ENCODE measurements around the gene AK4. TPM values are rescaled to one million over a fixed set of nuclear protein-coding genes. Genes with fewer than 3 reads are reported as not detected.

Gene AK4
- polyA plus RNA-seq, 3 donors = 4.3 to 9.9 (median 6.7) TPM

GRCh38 chr1:65168867-65169266 is 20.9 kb downstream of the AK4 start:
- intact Hi-C loops (cut with micrococcal nuclease) = loop anchor here in 1 of 2 donors (5.0 kb wide), 1 partner anchor 102 kb away; no protein-coding TSS in a partner anchor

DNA sequence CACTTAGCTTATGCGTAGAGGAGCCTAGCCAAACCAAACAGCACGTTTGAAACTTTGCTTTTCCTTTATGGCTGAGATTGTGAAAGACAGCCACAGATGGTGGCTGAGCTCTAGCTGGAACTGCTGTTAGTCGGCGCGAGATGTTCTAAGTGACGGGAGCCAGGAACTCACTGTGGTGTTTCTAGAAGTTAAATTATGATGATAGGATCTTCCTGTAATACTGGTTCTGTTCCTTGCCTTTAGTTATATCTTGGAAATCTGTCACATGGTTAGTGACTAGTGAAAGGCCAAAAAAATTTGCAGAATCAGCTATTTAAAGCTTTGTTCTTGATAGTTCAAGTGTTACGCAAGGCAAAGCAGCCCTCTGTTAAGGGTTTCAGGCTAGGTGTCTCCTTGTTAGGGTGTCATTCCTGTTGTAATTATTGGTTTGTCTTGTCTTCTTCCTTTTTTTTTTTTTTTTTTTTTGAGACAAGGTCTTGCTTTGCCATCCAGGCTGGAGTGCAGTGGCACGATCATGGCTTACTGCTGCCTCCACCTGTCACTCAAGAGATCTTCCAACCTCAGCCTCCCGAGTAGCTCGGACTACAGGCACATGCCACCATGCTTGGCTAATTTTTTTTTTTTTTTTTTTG is 22.6 kb downstream of the AK4 start:
- peak overlapping the region; percentile 13 to 65 (median 31) for H3K4me3 ChIP-seq (replicated peaks in 1 of 3; ENCODE audit: low read depth in 2 of 3, low read length in 3 of 3)
- peak overlapping the region; percentile 24 to 70 for H3K27ac ChIP-seq (ENCODE audit: low read depth in 1 of 2, low read length in 2 of 2)
- peaks cover 61 to 79% of the 10 kb centered on the region in 2 donors for H3K4me1 ChIP-seq (ENCODE audit: control insufficient read depth in 1 of 2, insufficient read depth in 2 of 2, low read length in 2 of 2)
- H3K4me1 Mint-ChIP-seq = peaks cover 79% of the 10 kb centered on the region
- peak overlapping the region; percentile 54 to 78 for H3K4me3 Mint-ChIP-seq
- H3K27ac Mint-ChIP-seq = peak overlapping the region; percentile 9 to 83 (median 74)
- H3K36me3 Mint-ChIP-seq = no peaks in the 10 kb centered on the region
- intact Hi-C loops (cut with micrococcal nuclease) = no loop called here
- peaks cover 0 to 3% (median 0%) of the 10 kb centered on the region in 7 donors for H3K9me3 Mint-ChIP-seq
- peak overlapping the region; percentile 77 for H3K4me2 ChIP-seq (replicated peaks; ENCODE audit: extremely low read depth, low read length, poor library complexity, severe bottlenecking)
- peaks cover 63% of the 10 kb centered on the region for H3K79me2 ChIP-seq (ENCODE audit: insufficient read depth, low read length)
- 0% methylated on average over 6 of the region's 10 CpGs for WGBS (ENCODE audit: insufficient coverage)
- no peaks in the 10 kb centered on the region for H3K9me3 ChIP-seq (replicated peaks in 1 of 2; ENCODE audit: control insufficient read depth in 1 of 2, insufficient read depth in 1 of 2, low read length in 2 of 2)
- peak; percentile 32 to 65 (median 45) for DNase-seq
- no peaks in the 10 kb centered on the region for H3K36me3 ChIP-seq (replicated peaks in 1 of 2; ENCODE audit: control insufficient read depth in 1 of 2, insufficient read depth in 2 of 2, low read length in 2 of 2)
- no peaks in the 10 kb centered on the region for H3K27me3 ChIP-seq (ENCODE audit: control insufficient read depth in 2 of 2, insufficient read depth in 2 of 2, low read length in 2 of 2)
- TF ChIP-seq, protein P1, sequence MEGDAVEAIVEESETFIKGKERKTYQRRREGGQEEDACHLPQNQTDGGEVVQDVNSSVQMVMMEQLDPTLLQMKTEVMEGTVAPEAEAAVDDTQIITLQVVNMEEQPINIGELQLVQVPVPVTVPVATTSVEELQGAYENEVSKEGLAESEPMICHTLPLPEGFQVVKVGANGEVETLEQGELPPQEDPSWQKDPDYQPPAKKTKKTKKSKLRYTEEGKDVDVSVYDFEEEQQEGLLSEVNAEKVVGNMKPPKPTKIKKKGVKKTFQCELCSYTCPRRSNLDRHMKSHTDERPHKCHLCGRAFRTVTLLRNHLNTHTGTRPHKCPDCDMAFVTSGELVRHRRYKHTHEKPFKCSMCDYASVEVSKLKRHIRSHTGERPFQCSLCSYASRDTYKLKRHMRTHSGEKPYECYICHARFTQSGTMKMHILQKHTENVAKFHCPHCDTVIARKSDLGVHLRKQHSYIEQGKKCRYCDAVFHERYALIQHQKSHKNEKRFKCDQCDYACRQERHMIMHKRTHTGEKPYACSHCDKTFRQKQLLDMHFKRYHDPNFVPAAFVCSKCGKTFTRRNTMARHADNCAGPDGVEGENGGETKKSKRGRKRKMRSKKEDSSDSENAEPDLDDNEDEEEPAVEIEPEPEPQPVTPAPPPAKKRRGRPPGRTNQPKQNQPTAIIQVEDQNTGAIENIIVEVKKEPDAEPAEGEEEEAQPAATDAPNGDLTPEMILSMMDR (IDR thresholded peaks at IDR 0.05) = no peak
- peak overlapping the region; percentile 59 for H2AFZ ChIP-seq (ENCODE audit: insufficient read depth, low read depth, low read length, poor library complexity, severe bottlenecking)
- H3K9ac ChIP-seq (ENCODE audit: insufficient read depth, low read length, poor library complexity, severe bottlenecking) = peak overlapping the region; percentile 34
- no peaks in the 10 kb centered on the region for H4K20me1 ChIP-seq (ENCODE audit: insufficient read depth, low read length)
- peaks cover 0 to 6% (median 0%) of the 10 kb centered on the region in 3 donors for H3K27me3 Mint-ChIP-seq (ENCODE audit: low read depth in 3 of 3)

More at GRCh38 chr1:65168867-65169266, 20.9 kb downstream of the AK4 start:
- 92% methylated on average over 2 of the region's 4 CpGs for WGBS (ENCODE audit: insufficient coverage)
- no peak overlapping the region for H3K4me3 Mint-ChIP-seq
- H3K9me3 ChIP-seq (replicated peaks in 1 of 2; ENCODE audit: control insufficient read depth in 1 of 2, insufficient read depth in 1 of 2, low read length in 2 of 2) = no peaks in the 10 kb centered on the region
- no peaks in the 10 kb centered on the region for H3K27me3 ChIP-seq (ENCODE audit: control insufficient read depth in 2 of 2, insufficient read depth in 2 of 2, low read length in 2 of 2)
- H4K20me1 ChIP-seq (ENCODE audit: insufficient read depth, low read length) = no peaks in the 10 kb centered on the region
- peaks cover 0 to 3% (median 0%) of the 10 kb centered on the region in 7 donors for H3K9me3 Mint-ChIP-seq
- H3K27ac ChIP-seq (ENCODE audit: low read depth in 1 of 2, low read length in 2 of 2) = no peak overlapping the region
- no peak overlapping the region for H2AFZ ChIP-seq (ENCODE audit: insufficient read depth, low read depth, low read length, poor library complexity, severe bottlenecking)
- H3K79me2 ChIP-seq (ENCODE audit: insufficient read depth, low read length) = peaks cover 66% of the 10 kb centered on the region
- peaks cover 0 to 3% of the 10 kb centered on the region in 2 donors for H3K36me3 Mint-ChIP-seq
- H3K4me3 ChIP-seq (replicated peaks in 1 of 3; ENCODE audit: low read depth in 2 of 3, low read length in 3 of 3) = no peak overlapping the region
- TF ChIP-seq, protein P1 (IDR thresholded peaks at IDR 0.05) = no peak
- no peak overlapping the region for H3K27ac Mint-ChIP-seq
- H3K36me3 ChIP-seq (replicated peaks in 1 of 2; ENCODE audit: control insufficient read depth in 1 of 2, insufficient read depth in 2 of 2, low read length in 2 of 2) = no peaks in the 10 kb centered on the region
- peaks cover 80% of the 10 kb centered on the region for H3K4me1 Mint-ChIP-seq
- no peak for DNase-seq
- H3K4me1 ChIP-seq (ENCODE audit: control insufficient read depth in 1 of 2, insufficient read depth in 2 of 2, low read length in 2 of 2) = peaks cover 55 to 80% of the 10 kb centered on the region in 2 donors
- H3K9ac ChIP-seq (ENCODE audit: insufficient read depth, low read length, poor library complexity, severe bottlenecking) = no peak overlapping the region
- H3K4me2 ChIP-seq (replicated peaks; ENCODE audit: extremely low read depth, low read length, poor library complexity, severe bottlenecking) = no peak overlapping the region
- H3K27me3 Mint-ChIP-seq (ENCODE audit: low read depth in 3 of 3) = peaks cover 0 to 6% (median 0%) of the 10 kb centered on the region in 3 donors

All from CD14-positive monocyte (primary cell).